ENCODE data around the gene DHRS2. TPM values are rescaled to one million over a fixed set of nuclear protein-coding genes. Genes with fewer than 3 reads are reported as not detected.

Gene DHRS2, protein sequence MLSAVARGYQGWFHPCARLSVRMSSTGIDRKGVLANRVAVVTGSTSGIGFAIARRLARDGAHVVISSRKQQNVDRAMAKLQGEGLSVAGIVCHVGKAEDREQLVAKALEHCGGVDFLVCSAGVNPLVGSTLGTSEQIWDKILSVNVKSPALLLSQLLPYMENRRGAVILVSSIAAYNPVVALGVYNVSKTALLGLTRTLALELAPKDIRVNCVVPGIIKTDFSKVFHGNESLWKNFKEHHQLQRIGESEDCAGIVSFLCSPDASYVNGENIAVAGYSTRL
- total RNA-seq (not detected in 2 replicates), polyA plus RNA-seq (0.01 TPM in 1 of 2 replicates, not detected in the other), polyA minus RNA-seq (0.14 and 0.34 TPM in 2 replicates)
- 0.07 TPM for total RNA-seq (2013)

GRCh38 chr14:23636317-23637211 is at the start of gene DHRS2:
DHRS2 (plus strand) TSS chr14:23636364; CDS start chr14:23638865, 2,501 bp downstream.
- H3K79me2 ChIP-seq (ENCODE audit: control insufficient read depth, insufficient read depth, low read length) = no peaks in the 10 kb centered on the region
- Mint-ChIP-seq H3K4me1 (peaks cover 4% of the 10 kb centered on the region), H3K27ac (no peak within 1 kb of the TSS), H3K4me3 (no peak within 1 kb of the TSS), H3K27me3 (no peaks in the 10 kb centered on the region), H3K9me3 (ENCODE audit: insufficient read depth) (no peaks in the 10 kb centered on the region)
- ChIA-PET CTCF (interaction anchor here (1.1 kb wide), 1 partner anchor 96 kb away, joined by 3 read pairs; no protein-coding TSS in a partner anchor), POLR2A (no interaction called here)
- intact Hi-C loops (cut with micrococcal nuclease) = no loop called here
- no peak within 1 kb of the TSS for H3K4me2 ChIP-seq (replicated peaks; ENCODE audit: low read depth, low read length, poor library complexity, severe bottlenecking)
- no peak within 1 kb of the TSS for H3K9ac ChIP-seq (ENCODE audit: low read length)
- no peak for TF ChIP-seq EZH2 (IDR thresholded peaks at IDR 0.05; ENCODE audit: borderline replicate concordance, insufficient read depth, low read depth, low read length, poor library complexity, severe bottlenecking)
- TF ChIP-seq, protein P1, sequence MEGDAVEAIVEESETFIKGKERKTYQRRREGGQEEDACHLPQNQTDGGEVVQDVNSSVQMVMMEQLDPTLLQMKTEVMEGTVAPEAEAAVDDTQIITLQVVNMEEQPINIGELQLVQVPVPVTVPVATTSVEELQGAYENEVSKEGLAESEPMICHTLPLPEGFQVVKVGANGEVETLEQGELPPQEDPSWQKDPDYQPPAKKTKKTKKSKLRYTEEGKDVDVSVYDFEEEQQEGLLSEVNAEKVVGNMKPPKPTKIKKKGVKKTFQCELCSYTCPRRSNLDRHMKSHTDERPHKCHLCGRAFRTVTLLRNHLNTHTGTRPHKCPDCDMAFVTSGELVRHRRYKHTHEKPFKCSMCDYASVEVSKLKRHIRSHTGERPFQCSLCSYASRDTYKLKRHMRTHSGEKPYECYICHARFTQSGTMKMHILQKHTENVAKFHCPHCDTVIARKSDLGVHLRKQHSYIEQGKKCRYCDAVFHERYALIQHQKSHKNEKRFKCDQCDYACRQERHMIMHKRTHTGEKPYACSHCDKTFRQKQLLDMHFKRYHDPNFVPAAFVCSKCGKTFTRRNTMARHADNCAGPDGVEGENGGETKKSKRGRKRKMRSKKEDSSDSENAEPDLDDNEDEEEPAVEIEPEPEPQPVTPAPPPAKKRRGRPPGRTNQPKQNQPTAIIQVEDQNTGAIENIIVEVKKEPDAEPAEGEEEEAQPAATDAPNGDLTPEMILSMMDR (IDR thresholded peaks at IDR 0.05) = no peak
- ATAC-seq (ENCODE audit: low read depth) (no peak), DNase-seq (no peak)
- 94% methylated on average over 22 of the region's 23 CpGs for WGBS (ENCODE audit: insufficient coverage)
- H3K9me3 ChIP-seq (ENCODE audit: control extremely low read depth in 1 of 3, control insufficient read depth in 2 of 3, insufficient read depth in 1 of 3, low read length in 2 of 3) = peaks cover 0 to 8% (median 3%) of the 10 kb centered on the region in 3 donors
- H3K36me3 ChIP-seq (replicated peaks in 1 of 2; ENCODE audit: control extremely low read depth in 1 of 2, control insufficient read depth in 1 of 2, extremely low read depth in 1 of 2, insufficient read depth in 2 of 2, low read length in 1 of 2) = no peaks in the 10 kb centered on the region
- H2AFZ ChIP-seq (ENCODE audit: insufficient read depth, low read depth, low read length, poor library complexity, severe bottlenecking) = no peak within 1 kb of the TSS
- no peak within 1 kb of the TSS for H3K4me3 ChIP-seq (ENCODE audit: control extremely low read depth in 1 of 5, extremely low read depth in 1 of 5, insufficient read depth in 1 of 5, low read depth in 2 of 5, low read length in 4 of 5)
- H3K27me3 ChIP-seq (replicated peaks in 1 of 4; ENCODE audit: control extremely low read depth in 1 of 4, control insufficient read depth in 3 of 4, insufficient read depth in 4 of 4, low read length in 3 of 4) = peaks cover 0 to 2% (median under 1%) of the 10 kb centered on the region in 4 experiments
- no peaks in the 10 kb centered on the region for H4K20me1 ChIP-seq (ENCODE audit: control insufficient read depth, insufficient read depth, low read length, poor library complexity, severe bottlenecking)
- H3K4me1 ChIP-seq (ENCODE audit: control insufficient read depth in 2 of 2, insufficient read depth in 2 of 2, low read length in 2 of 2) = peaks cover 3 to 7% of the 10 kb centered on the region in 2 donors
- no peak within 1 kb of the TSS for H3K27ac ChIP-seq (ENCODE audit: low read length in 2 of 2)
